Measurements from ENCODE around the gene ESF1.
"Not testable (repeated sequence)": the region's sequence is repeated elsewhere in the genome, so short reads cannot be mapped to it uniquely, and the experiment has no call there.

Gene ESF1

DNA sequence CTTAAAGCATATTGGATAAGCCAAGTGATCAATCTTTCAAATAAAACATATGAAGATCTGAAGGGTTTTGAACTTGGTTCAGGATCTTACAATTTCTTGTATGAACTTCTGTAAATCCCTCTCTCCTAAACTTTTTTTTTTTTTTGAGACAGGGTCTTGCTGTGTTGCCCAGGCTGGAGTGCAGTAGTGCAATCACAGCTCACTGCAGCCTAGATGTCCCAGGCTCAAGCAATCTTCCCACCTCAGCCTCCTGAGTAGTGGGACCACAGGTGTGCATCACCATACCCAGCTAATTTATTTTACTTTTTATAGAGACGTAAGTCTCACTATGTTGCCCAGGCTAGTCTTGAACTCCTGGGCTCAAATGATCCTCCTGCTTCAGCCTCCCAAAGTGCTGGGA is 46.5 kb downstream of the ESF1 start:
- not testable (repeated sequence) for DNase-seq

DNA sequence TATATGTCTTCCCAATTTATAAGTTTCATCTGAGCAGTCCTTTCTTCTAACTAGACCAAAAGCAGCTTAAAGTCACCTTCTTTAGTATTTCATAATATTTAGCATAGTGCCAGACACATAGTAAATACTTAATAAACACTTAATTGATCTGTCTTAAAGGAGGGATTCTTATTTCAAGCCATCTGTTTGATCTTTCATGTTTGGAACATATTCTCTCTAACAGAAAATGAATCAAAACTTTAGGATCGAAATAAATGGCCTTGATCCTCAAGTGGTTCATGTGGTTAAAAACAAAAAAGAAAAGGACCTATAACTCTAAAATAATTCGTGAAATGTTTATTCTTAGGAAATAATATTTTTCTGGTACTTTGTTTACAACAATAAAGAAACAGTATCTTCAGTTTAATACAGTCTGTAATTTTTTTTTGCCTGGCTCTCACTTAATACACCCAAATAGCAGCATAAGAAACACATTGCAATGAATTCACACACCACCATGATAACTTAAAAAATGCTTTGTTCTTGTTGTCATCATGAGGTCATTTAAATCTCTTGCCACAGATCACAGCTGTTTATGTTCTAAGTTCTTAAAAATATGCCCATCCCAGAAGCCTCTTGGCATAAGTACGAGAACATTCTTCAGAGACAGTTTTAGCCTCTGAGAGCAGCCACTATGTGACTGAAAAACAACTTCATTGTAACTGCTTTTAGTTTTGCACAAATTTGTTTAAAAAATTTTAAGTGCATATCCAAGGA is 48.1 kb downstream of the ESF1 start:
- DNase-seq: no peak

DNA sequence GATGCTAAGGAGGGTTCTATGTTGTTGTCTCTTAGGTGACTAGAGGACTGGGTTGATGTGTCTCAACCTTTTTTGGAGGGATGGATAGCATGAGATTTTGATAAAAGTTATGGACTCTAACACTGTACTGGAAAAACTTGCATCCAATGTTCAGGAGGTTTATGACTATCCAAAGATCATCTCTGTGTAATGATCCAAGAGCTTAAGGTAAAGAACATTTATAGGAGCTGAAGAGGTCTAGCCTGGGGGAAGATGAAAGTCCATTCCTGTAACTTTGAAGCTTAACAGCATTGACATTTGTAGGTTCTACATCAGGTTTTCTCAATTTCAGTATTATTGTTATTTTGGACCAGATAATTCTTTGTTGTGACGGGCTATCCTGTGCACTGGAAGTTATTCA is 48.9 kb downstream of the ESF1 start:
- no peak for DNase-seq

DNA sequence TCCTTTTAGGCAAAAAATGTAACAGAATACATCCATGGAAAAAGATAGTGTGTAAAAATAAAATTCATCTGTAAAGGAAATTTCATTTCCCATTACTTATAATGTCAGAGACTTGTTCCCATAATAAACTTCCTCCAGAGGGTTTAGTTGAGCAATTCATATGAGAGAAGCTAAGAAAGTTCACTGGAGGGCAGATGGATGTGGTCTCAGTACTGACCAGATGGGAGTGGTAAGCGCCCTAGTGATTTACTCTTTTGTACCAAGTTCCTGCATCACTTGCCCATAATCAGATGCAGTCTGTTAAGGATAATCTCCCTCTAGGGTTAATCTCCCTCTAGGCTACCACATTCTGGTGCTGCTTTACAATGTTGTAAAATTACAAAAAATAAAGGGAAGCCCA is 61.7 kb downstream of the ESF1 start:
- DNase-seq: no peak

DNA sequence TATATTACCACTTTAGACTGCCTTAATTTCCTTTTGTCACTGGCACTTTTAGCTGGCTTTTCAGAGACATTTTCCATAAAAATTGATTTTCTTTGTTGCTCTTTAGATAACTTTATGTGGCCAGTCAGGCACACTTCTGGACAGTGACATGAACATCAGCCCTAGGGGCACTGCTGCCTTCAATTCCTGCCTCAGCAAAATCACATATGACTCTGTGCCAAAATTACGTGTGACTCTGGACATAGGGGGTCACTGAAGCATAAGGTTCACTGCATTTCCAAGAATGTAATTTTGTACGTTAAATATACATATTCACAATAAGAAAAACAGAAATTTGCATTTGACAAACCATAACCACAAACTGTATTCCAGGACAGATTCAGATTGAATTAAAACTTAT is 66.5 kb downstream of the ESF1 start:
- no peak for DNase-seq

DNA sequence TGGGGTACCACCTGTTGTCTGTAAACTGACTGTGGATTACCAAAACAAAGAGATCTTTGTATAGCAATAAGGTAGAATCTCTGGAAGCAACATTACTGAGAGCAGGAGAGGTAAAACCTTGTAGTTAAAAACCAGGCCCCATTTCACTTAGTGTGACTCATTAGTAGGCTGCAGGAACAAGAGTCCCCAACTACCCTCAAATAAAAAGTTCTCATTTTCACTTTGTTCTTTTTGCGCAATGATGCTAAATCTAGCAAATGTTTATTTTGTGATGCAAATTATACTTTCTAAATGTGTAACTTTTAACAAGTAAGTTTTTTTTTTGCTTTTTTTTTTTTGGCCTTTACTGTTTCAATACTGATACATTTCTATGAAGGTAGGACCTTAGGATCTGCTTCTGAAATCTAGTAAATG is 67.1 kb downstream of the ESF1 start:
- peak; percentile 34 for DNase-seq

DNA sequence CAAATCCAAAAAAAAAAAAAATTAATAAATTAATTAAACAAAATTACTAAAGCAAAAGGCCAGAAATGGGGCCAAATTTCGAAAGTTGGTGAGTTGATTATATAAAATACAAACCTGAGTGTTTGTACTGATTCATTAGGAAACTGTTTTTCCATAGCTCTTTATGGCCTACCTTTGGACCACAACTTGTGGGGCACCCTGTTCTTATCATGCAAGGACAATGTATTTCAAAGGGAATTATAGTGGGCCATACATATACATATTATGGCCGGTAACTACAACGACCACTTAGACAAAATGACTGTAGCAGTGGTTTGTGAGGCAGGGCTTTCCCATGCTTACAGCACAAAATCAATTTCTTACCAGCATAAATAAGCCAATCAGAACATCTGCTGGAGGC is 69.5 kb downstream of the ESF1 start:
- no peak for DNase-seq

DNA sequence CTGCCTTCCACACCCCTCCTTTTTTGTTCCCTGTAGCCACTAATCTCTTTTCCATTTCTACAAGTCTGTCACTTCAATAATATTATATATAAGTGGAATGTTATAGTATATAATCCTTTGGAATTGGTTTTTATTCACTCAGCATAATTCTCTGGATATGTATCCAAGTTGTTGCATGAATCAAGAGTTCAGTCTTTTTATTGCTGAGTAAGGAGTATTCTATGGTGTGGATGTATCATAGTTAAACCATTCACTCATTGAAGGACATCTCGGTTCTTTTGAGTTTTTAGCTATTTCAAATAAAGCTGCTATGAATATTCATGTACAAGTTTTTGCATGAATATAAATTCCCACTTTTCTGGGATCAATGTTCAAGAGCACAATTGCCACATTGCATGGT is 76.5 kb downstream of the ESF1 start:
- DNase-seq: no peak

DNA sequence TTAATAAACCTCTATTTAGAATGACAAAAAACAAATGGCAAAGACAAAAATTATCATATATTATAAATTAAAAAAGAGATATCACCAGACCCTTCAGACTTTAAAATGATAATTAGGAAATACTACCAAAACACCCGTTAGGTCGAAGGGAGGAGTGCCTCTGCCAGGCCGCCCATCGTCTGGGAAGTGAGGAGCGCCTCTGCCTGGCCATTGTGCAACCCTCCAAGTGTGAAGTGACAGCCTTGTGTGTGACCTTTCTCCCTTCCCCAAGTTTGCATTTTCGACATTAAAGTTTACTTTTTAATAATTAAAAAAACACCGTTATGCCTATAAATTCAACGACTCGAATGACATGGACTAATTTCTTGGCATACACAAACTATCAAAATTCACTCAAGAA is 81.5 kb downstream of the ESF1 start:
- no peak for DNase-seq

DNA sequence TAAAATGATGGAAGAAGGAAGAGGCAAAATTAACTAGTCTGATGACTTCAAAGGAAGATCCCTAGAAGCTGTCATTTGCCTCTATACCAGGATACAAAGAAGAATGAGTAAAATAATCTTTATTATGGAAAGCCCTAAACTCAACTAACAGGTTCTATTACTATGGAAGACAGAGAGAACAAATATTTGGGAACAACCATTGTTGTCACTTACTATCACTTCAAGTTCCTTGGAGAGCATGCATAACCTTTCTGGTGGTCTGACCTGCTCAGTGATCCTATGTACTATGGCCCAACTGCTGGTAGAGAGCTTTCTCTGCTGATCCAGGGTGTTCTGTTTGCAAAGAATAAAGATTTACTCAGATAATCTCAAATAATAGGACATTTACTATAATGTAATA is 83.2 kb downstream of the ESF1 start:
- no peak for DNase-seq

DNA sequence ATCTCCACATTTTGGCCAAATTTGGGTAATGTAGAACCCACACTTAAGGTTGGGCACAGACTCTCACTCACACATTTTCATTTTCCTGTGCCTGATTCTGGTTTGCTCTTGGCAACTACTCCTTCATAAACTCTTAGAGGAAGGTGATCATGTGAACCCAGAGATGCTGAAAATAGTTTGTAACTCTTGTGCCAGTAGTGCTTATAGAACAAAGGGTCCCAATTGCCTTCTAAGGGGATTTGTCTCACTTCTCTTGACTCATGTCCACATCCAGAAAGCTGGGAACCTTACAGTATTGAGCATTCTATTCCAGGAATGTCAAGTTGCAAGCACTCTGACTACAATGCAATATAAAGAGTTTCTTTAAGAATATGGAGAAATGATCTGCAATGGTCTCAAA is 84.0 kb downstream of the ESF1 start:
- DNase-seq: no peak

DNA sequence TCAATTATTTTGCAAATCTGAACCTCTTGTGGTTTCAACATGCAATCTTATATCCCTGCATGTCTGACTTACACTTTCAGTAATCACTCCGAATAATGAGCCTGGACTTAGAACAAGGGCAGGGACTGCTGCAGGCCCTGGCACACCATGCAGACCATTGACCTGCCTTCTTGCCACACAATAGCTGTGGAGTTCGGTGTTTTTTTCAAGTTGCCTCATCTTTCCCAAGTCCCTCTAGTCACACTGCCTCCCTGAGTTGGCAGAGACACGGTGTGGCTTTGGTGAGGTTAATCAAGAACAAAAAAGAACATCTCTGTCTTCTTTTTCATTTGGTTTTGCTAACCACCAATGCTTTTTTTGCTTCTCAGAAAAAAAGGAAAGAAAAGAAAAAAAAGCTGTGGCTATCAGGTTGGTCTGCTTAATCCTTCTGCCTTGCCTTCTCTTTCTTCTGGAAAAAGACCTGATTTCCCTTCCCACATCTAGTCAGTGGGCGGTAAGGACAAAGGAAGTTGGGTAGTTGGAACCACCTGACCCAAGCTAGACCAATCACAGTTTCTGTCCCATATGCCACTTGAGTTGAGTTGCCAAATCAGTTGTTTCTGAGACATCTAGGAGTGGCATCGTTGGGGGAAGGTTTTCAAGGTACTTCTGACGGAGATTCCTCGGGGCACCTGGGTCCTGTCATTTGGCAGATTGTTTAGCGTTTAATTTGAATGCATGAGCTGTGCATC is 90.1 kb downstream of the ESF1 start:
- no peak for DNase-seq

DNA sequence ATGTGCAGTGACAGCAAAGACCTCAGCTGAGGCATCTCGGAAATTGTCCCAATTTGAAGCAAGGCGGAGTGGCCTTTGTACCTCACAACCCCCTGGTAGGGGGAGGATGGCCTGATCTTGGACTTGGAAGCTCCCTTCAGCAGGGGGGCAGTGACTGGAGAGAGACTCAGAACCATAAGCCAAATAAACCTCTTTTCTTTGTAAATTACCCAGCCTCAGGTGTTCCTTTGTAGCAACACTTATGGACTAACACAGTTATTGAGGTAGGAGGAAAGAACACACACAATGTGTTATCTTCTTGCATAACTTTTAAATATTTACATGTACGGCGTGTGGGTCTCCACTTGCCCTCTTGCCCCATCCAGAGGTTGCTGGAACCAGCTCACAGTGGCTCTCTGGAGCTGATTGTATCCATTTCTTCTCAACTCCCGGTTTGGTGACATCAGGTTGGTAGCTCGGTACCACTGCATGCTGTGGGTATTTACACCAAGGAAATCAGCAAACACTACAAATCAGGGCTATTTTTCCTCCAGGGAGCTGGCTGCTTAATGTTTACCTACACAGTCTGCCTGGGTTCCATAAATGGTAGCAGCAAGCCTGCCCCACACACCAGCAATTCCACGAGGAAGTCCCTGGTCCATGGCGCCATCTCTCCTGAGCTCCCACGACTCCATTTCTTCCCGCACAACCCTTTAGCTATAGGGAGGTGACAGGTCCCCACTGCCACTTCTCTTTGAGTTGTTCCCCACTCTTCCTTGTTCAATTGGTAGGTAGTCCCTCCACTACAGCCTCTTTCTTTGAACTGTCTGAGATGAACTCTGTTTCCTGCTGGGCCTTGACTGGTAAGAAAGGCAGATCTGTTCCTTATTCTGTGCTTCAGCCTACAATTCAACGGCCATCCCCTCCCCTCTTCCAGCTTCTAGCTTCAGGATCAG is 91.7 kb downstream of the ESF1 start:
- no peak for DNase-seq

DNA sequence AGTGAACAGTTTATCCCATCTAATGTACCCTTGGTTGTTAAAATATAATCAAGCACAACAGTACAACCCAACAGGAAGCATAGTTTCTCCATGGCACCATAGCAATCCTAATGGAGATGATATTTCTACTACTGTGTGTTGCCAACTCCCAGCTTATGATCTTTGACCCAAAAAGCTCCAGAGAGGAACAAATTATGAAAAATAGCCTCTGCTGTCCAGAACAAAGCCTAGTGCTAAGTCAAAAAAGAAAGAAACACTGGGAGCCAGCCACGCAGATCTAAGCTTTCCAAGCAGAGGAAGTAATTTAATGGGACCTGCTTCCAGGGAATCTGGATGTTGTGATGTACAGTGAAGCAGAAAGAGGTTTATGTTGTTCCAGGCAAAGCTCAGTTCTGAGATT is 93.8 kb downstream of the ESF1 start:
- DNase-seq: no peak

DNA sequence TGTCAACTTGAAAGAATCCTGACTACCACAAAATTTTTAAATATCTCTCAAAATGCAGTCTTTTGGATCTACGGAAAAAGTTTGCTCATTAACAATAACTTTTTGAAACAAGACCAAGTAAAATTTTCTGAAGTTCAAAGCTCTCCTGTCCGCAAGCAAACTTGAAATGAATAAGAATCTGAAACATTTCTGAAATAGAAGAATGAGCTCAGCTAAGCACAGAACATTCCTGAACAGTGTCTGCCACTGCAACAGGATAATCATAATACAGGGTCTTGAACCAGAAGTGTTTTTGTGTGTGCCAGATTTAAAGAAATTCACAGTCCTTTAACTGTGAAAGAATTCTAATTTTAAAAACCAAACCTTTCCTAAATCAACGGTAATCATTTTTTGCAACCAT is 96.9 kb downstream of the ESF1 start:
- DNase-seq: no peak

DNA sequence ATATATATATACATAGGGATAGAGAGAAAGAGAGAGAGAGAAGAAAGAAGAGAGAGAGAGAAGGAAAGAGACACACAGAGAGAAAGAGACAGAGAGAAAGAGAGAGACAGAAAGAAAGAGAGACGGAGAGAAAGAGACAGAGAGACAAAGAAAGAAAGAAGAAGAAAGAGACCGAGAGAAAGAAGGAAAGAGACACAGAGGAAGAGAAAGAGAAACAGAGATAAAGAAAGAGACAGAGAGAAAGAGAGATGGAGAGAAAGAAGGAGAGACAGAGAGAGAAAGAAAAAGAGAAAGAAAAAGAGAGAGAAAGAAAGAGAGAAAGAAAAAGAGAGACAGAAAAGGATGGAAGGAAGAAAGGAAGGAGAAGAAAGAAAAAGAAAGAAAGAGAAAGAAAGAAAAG is 99.1 kb downstream of the ESF1 start:
- no peak for DNase-seq

DNA sequence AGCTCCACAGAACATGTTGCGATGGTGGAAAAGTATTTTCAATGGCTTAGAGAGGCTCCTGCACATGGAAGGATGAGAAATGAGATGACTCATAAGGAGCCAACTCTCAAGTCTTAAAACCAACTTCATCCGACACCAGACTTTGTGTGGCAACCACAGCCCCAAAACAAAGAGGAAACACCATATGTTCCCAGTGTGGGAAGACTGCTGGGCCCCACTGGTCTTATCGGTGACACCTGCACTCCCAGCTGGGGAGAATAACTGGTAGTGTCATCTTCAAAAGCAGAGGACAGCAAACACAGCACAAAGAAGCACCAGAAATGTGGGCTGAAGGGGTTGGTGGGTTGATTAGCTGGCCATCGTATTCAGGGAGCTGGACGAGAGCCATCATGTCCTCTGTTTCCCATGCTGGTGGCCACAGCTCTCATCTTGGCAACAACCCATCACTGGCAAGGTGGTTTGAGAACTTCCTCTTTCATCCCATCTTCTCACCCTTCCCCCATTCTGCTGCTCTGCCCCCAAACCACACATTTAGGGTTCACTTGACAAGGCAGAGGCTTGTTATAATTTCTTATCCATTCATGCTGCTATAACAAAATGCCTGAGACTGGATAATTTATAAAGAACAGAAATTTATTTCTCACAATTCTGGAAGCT is 100.0 kb downstream of the ESF1 start:
- DNase-seq: peak; percentile 28

DNA sequence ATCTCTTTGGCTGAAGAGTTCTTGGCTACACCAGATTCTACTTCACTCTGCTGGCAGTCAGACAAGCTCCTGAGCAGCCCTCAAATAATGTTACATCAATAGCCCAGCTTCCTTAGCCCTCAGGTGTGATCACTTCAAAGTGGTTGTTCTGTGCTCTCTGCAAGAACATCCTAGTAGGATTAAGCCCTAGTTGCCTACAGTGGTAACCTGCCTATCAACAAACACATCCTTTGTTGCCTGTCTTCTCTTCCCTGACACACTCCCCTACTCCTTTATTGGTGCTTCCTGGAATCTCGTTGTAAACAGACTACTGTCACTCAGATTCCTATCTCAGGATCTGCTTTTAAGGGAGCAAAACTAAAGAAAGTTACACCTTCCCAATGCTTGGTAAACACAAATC is 100.9 kb downstream of the ESF1 start:
- DNase-seq: no peak

DNA sequence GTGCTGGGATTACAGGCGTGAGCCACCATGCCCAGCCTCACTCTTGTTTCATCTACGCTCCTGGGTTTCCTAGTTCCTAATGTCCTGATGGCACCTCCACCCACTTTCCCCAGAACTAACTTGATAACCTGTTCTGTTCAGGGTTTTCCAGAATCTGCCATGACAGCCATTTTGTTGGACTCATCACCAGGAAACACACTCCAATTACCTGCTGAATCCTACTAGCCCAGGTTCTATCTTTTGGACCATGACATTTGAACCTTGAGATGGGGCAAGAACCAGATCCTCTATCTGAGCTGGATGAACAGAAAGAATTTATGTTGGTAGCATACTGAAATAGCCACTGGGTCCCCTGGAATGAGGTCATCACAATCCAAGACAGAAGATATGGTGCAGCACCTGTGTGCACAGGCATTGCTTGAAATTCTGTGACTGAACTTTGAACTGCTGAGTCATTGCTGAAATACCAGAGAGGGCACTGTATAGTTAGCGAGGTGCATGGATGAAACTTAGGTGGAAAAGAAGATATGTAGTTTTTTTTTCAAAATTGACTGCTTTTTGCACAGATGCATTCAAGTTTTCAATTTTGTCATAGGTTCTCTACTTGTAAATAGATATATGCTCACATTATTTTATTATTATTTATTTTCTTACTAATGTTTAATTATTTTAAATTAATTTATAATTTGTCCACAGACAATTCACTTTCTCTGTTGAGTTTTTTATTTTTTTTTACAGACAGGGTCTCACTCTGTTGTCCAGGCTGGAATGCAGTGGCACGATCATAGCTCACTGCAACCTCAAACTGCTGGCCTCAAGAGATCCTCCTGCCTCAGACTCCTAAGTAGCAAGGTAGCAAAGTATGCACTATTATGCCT is 103.2 kb downstream of the ESF1 start:
- DNase-seq: peak; percentile 69

DNA sequence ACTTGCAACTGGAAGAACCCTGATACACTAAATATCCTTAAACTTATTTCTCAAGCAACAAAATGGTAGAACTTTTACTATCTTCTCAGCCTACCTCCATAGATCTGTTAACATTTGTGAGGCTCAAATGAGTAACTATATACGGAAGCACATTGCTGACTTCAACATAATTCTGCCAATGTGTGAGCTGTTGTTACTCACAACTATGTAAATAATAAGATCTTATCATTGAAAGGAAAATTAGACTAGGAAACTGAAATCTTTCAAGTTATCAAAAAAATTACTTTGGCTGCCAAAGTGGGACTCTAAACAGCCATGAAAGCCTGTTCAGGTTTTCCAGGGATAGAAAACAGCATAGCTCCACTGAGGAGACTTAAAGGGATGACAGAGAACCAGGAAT is 105.8 kb downstream of the ESF1 start:
- no peak for DNase-seq

DNA sequence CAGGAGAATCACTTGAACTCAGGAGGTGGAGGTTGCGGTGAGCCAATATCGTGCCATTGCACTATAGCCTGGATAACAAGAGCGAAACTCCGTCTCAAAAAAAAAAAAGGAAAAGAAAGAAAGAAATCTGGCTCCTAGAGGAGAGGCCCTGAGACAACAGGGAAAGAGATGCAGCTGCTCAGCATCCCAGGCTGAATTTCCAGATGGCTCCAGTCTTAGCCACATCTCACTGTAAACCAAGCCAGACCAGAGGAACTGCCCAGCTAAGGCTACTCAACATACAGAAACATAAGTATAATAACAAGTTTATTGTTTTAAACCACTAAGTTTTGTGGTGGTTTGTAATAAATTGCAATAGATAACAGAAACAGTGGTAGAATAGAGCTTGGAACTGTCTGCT is 107.5 kb downstream of the ESF1 start:
- DNase-seq: no peak

DNA sequence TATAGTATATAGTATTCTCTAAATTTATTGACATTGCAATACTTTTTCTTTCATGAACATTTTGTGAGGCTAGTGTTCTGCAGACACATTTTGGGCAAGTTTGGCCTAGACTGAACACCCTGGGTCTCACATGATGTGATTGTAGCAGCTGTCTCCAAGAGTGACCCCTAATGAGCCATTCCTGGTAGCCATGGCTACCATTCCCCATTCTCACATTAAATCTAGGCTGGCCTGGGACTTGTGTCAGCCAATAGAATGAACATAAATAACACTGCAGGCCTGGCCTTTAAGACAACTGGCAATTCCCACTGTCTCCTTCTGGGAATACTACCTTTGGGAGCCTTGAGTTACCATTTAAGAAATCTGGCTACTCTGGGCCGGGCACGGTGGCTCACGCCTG is 108.0 kb downstream of the ESF1 start:
- DNase-seq: no peak

All from activated CD4-positive, alpha-beta T cell treated with anti-CD3 and anti-CD28 coated beads, Interleukin-2, amount 50 U/mL, for 16 hours (primary cell).